Parathyroid adenoma (tissue), 2 donors: ENCODE measurements around the gene DPEP3.

Experiments used
- H2AFZ ChIP-seq: fragments of 300-600 bp; sonication (generic); one replicate; pipeline ENCODE4 v1.7.0; 2017; ENCODE audit warnings: antibody characterized with exemption, mild to moderate bottlenecking
- H3K27ac ChIP-seq: fragments of 300-600 bp; sonication (generic); one replicate; pipeline ENCODE4 v1.7.0; 2017
- H3K27me3 ChIP-seq: fragments of 300-600 bp; sonication (generic); one replicate; pipeline ENCODE4 v1.7.0; 2017; ENCODE audit warnings: low read length; ENCODE audit not compliant: control insufficient read depth, insufficient read depth
- H3K36me3 ChIP-seq: fragments of 300-600 bp; sonication (generic); one replicate; pipeline ENCODE4 v1.7.0; 2017; ENCODE audit warnings: low read length; ENCODE audit not compliant: control insufficient read depth, insufficient read depth
- H3K4me1 ChIP-seq: fragments of 300-600 bp; sonication (generic); one replicate; pipeline ENCODE4 v1.7.0; 2017; ENCODE audit warnings: control low read depth
- H3K4me2 ChIP-seq: fragments of 300-600 bp; sonication (generic); one replicate; pipeline ENCODE4 v1.7.0; 2017; ENCODE audit warnings: low read length
- H3K4me3 ChIP-seq: fragments of 300-600 bp; sonication (generic); one replicate; pipeline ENCODE4 v1.7.0; 2017; ENCODE audit warnings: low read depth, low read length
- H3K79me2 ChIP-seq: fragments of 300-600 bp; sonication (generic); one replicate; pipeline ENCODE4 v1.7.0; 2017; ENCODE audit warnings: control low read depth
- H3K9ac ChIP-seq: fragments of 300-600 bp; sonication (generic); one replicate; pipeline ENCODE4 v1.7.0; 2017; ENCODE audit warnings: mild to moderate bottlenecking
- H3K9me3 ChIP-seq: fragments of 300-600 bp; sonication (generic); one replicate; pipeline ENCODE4 v1.7.0; 2017; ENCODE audit warnings: low read length; ENCODE audit not compliant: control insufficient read depth
- TF ChIP-seq, protein P1 (sequence below): fragments of 300-600 bp; sonication (generic); IDR thresholded peaks from one replicate; pipeline ENCODE4 v1.7.0; 2017; ENCODE audit warnings: antibody characterized with exemption, mild to moderate bottlenecking
- donor health status: primary hyperparathyroidism.

Gene DPEP3

DNA sequence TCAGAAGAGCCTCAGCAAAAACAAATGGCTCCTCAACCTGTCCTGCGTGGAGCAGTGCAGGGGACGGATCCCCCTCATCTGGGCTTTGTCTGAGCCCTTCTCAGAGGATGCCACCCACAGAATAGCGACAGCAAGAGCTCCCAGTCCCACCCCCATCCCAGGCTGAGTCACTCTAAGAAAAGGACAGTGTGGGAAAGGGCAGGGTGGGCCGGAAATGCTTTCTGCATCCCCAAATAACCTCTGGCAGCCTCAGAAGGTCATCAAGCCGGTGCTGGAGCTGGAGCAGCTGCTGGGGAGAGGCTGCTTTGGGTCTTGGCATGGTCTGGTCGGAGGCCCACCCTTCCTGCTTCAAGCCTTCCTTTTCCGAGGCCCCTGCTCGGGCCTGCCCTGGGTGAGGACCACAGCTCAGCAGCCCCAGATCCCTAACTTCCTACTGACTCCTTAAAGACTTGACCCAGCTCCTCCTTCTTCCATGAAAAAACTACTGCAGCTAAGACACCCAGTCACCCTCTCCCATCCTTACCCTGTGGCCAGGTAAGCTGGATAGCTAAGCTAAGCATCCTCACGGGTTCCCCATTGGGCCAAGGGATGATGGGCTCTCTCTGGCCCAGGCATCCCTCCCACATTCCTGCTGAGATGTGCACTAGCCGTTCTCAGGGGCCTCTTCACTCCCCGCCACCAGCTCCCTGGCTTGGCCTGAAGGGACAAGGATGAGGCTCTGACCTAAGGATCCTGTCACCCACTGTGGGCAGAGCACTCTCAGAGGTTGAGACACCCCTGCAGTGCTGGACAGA lies 20.6 kb downstream of the DPEP3 start:
- Histone ChIP-seq H3K27me3 (no peaks in the 10 kb centered on the region), H3K9ac (no peak overlapping the region), H3K4me1 (peaks cover 31% of the 10 kb centered on the region), H3K79me2 (peaks cover 27% of the 10 kb centered on the region), H3K4me2 (no peak overlapping the region), H3K9me3 (no peaks in the 10 kb centered on the region), H3K27ac (no peak overlapping the region), H3K4me3 (no peak overlapping the region), H2AFZ (no peak overlapping the region), H3K36me3 (no peaks in the 10 kb centered on the region)
- TF ChIP-seq, protein P1, sequence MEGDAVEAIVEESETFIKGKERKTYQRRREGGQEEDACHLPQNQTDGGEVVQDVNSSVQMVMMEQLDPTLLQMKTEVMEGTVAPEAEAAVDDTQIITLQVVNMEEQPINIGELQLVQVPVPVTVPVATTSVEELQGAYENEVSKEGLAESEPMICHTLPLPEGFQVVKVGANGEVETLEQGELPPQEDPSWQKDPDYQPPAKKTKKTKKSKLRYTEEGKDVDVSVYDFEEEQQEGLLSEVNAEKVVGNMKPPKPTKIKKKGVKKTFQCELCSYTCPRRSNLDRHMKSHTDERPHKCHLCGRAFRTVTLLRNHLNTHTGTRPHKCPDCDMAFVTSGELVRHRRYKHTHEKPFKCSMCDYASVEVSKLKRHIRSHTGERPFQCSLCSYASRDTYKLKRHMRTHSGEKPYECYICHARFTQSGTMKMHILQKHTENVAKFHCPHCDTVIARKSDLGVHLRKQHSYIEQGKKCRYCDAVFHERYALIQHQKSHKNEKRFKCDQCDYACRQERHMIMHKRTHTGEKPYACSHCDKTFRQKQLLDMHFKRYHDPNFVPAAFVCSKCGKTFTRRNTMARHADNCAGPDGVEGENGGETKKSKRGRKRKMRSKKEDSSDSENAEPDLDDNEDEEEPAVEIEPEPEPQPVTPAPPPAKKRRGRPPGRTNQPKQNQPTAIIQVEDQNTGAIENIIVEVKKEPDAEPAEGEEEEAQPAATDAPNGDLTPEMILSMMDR: no peak

DNA sequence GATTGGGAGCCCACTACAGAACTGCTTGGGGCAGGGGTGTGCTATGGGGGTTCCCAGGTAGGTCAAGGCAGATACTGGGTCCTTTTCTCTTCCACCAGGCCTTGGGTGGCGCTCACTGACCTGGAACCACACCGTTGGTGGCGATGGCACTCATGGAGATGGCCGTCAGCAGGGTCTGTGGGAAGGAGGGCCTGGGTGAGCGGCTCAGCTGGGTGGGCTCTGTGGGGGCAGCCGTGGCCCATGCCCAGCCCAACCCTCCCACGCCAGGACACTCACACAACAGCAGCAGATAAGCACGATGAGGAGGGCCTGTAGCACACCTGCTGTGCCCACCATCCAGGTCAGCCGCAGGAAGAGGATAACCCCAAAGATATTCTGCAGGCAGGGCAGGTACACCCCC lies 22.7 kb downstream of the DPEP3 start:
- TF ChIP-seq, protein P1: no peak
- Histone ChIP-seq H3K36me3 (no peaks in the 10 kb centered on the region), H3K27ac (no peak overlapping the region), H3K79me2 (peaks cover 18% of the 10 kb centered on the region), H3K4me2 (no peak overlapping the region), H3K4me1 (peaks cover 15% of the 10 kb centered on the region), H3K27me3 (no peaks in the 10 kb centered on the region), H3K9ac (no peak overlapping the region), H2AFZ (no peak overlapping the region), H3K9me3 (no peaks in the 10 kb centered on the region), H3K4me3 (no peak overlapping the region)

DNA sequence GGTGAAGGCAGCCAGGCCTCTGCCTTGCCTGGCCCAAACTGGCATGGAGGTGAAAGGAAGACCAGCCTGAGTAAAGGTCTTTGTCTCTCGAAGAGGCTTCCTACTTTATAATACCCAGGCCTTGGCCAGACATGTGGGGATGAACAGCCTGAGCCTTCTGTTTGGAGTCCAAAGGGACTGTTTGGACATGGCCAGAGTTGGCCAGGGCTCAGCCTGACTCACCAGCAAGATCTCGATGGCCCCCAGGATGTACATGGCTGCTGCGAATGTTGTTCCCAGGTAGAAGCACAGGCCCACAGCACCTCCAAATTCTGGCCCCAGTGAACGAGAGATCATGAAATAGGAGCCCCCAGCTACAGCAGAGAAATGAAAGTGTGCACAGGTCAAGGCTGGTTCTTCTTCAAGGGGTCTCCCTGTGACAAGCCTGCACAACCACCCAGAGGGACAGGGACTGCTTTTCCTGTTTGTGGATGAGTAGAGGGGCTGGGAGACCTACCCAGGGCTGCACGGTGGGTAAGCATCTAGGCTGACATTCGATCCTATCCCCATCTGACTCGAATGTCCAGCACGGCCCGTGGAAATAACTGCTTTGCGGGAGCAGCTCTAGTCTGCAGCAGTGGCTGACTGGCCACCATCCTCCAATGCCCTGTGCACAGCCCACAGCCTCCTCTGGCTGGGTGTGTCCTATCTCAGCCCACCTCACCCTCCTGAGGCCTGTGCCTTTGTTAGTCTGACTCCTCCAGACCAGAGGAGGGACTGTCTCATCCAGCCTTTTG lies 25.7 kb downstream of the DPEP3 start:
- TF ChIP-seq, protein P1: no peak
- Histone ChIP-seq H3K4me2 (no peak overlapping the region), H3K27me3 (no peaks in the 10 kb centered on the region), H3K4me3 (no peak overlapping the region), H3K9ac (no peak overlapping the region), H2AFZ (no peak overlapping the region), H3K9me3 (no peaks in the 10 kb centered on the region), H3K79me2 (peaks cover 4% of the 10 kb centered on the region), H3K4me1 (no peaks in the 10 kb centered on the region), H3K27ac (no peak overlapping the region), H3K36me3 (no peaks in the 10 kb centered on the region)

DNA sequence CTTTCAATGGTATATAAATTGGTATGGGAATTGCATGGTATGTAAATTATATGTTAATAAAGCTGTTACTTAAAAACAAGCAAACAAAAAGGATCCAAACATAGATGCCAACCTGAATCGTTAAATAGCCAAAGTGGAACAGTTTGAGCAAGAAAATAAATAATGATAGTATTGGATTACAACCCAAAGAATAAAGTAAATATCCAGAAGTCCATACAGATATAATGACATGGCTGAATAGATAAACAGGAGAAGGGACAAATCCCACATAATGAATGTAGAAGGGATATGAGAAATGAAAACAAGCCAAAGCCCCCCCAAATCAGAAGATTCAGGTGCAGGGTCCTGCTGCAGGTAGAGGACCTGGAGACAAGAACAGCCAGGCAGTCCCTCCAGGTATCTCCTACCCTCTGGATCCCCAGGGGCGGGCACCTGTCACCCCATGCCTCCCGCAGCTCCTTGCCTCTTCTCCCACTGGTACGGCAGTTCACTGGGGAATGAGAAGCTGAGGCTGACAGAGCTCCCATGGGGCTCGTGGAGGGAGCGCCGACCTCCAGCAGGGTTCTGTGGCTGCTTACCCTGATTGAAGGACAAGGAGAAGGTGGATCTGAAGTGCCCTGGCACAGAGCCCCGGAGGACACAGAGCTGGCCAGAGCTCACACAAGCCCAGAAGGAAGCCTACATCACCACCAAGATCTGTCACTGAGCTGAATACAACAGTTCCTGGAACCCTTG lies 26.5 kb downstream of the DPEP3 start:
- Histone ChIP-seq H3K4me2 (no peak overlapping the region), H3K9me3 (no peaks in the 10 kb centered on the region), H3K36me3 (no peaks in the 10 kb centered on the region), H3K79me2 (peaks cover 4% of the 10 kb centered on the region), H3K4me3 (no peak overlapping the region), H3K4me1 (no peaks in the 10 kb centered on the region), H2AFZ (no peak overlapping the region), H3K27ac (no peak overlapping the region), H3K9ac (no peak overlapping the region), H3K27me3 (no peaks in the 10 kb centered on the region)
- TF ChIP-seq, protein P1: no peak
